ENCODE measurements around the gene ADAMTS15.

The ADAMTS15 gene

DNA sequence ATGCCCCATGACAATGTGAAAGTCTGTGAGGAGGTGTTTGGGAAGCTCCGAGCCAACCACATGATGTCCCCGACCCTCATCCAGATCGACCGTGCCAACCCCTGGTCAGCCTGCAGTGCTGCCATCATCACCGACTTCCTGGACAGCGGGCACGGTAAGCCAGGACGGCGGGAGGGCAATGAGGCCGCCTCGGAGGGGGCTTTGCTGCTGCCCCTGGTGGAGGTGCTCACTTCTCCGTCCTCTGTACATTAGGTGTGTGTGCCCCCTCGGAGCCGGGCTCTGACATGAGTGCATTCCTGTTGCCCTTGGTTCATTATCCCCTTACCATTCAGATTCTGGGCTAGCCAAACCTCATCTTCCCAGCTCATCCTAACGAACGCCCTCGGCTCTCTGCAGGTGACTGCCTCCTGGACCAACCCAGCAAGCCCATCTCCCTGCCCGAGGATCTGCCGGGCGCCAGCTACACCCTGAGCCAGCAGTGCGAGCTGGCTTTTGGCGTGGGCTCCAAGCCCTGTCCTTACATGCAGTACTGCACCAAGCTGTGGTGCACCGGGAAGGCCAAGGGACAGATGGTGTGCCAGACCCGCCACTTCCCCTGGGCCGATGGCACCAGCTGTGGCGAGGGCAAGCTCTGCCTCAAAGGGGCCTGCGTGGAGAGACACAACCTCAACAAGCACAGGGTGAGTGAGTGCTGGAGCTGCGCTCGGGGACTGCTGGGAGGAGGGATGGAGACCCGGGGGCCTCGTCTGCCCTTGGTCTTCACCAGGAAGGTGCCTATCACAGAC, 13.8 kb downstream of the ADAMTS15 start:
- DNase-seq, result no peak

DNA sequence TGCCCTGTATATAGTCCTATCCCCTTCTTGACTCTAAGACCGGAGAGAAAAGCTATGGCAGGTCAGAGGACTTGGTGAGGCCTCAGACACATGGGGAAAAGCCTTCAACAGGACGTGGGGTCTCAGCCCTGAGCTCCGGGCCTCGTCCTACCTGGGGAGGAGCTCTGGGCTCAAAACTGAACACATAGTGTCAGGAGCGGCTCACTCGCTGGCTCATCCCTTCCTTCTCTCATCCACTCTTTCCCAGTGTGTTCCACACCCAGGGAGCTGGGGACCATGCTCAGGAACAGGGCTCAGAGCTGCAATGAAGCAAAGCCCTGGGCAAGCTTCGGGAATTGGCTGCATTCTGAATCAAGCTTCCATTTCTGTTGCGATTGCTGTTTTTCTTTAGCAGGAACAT, 14.5 kb downstream of the ADAMTS15 start:
- no peak for DNase-seq

GRCh38 chr11:130464291-130464812, 15.9 kb downstream of the ADAMTS15 start:
- DNase-seq, result no peak

GRCh38 chr11:130465263-130465662, 16.8 kb downstream of the ADAMTS15 start:
- no peak for DNase-seq

- no peak for DNase-seq
Measured at GRCh38 chr11:130467116-130467900, 18.9 kb downstream of the ADAMTS15 start.

GRCh38 chr11:130469181-130469580, 20.7 kb downstream of the ADAMTS15 start:
- no peak for DNase-seq

DNA sequence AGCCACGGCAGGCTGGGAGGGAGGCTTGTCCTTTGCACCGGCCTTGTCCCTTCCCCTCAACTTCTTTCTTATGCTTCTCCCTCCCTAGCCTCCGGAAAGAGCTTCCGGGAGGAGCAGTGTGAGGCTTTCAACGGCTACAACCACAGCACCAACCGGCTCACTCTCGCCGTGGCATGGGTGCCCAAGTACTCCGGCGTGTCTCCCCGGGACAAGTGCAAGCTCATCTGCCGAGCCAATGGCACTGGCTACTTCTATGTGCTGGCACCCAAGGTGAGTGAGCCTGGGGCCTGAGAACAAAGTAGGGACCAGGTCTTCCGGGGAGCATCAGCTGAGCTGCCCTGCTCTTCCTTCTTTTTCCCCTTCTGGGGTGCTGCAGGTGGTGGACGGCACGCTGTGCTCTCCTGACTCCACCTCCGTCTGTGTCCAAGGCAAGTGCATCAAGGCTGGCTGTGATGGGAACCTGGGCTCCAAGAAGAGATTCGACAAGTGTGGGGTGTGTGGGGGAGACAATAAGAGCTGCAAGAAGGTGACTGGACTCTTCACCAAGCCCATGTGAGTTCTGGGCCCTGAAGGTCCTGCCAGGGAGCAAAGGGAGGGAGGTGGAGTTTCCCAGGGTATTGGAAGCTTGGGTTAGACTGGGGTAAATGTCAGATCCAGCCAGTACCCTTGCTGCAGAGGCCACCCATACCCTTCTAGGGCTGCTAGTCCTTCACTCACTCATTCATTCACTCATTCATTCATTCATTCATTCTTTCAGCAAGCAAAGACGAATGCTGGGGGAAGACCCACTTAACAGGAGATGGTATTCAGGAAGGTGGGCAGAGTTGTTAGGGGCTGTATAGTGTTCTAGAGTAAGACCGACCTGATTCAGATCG, 22.6 kb downstream of the ADAMTS15 start:
- DNase-seq, result no peak

DNA sequence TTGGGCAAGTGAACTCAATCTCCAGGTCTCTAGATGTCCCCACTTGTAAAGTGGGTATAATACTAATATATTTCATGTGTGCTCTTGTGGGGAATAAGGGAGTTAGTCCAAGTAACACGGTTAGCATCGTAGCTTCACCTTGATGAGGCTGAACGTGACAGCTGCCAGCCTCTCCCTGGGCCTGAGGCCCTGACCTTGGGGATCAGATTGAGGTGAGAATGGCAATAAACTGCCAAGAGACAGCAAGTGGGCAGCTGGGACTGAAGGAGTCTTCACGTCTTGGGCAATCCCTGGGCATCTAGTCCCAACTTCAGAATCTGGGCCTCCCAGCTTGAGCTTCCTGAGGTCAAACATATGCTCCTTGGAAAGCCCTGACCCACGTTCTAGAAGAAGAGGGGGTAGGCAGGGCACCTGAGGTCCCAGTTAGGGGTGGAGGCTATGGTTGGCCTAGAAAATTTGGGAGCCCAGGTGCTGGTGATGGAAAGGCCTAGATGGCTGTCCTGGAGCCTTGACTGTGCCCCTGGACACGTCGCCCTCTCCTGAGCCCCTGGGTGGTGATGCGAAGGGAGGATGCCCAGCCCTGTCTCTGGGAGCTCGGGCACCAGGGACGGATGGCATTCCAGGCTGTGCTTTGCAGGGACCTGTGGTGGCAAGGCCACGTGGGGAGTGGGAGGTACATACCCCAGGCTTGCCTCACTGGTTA, 23.4 kb downstream of the ADAMTS15 start:
- DNase-seq, result no peak

- no peak for DNase-seq
Measured at GRCh38 chr11:130472434-130472961, 24.1 kb downstream of the ADAMTS15 start.

- no peak for DNase-seq
Measured at GRCh38 chr11:130473056-130473794, 24.8 kb downstream of the ADAMTS15 start.

GRCh38 chr11:130473795-130474377, 25.4 kb downstream of the ADAMTS15 start:
- DNase-seq, result no peak

DNA sequence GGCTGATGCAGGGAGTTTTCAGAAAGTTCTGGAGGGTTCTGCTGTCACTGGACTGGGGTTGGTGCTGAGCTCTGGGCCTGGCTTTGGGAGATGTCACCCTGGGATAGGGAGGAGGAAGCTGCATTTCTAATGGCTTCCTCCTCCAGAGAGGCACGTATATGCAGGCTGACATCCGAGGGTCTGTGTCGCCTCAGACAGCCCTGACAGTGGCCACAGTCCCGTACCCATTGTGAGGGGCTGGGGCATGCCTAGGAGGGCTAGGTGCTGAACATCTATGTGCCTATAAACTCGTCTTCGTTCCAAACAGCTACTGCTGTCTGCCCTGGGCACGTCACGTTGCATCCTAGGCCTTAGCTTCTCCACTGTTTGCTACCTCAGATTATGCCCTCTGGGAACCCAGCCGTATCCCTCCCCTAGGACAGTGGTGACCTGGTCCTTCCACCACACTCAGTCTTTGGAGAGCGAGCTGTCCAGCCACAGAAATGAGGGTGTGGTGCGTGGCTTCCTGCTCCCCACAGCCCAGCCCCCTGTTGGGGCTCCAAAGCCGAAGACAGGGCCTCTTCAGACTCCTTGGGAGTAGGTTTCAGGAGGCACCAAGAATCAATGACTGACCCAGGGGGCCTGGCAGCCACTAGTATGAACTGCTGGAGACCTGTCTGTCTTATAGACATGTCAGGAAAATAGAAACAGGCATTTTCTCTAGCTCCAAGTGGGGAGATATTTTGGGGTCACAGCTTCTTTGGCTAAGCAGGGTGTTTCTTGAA, 26.4 kb downstream of the ADAMTS15 start:
- no peak for DNase-seq

- no peak for DNase-seq
Measured at GRCh38 chr11:130475426-130476053, 27.1 kb downstream of the ADAMTS15 start.

GRCh38 chr11:130476200-130476921, 27.9 kb downstream of the ADAMTS15 start:
- no peak for DNase-seq

DNA sequence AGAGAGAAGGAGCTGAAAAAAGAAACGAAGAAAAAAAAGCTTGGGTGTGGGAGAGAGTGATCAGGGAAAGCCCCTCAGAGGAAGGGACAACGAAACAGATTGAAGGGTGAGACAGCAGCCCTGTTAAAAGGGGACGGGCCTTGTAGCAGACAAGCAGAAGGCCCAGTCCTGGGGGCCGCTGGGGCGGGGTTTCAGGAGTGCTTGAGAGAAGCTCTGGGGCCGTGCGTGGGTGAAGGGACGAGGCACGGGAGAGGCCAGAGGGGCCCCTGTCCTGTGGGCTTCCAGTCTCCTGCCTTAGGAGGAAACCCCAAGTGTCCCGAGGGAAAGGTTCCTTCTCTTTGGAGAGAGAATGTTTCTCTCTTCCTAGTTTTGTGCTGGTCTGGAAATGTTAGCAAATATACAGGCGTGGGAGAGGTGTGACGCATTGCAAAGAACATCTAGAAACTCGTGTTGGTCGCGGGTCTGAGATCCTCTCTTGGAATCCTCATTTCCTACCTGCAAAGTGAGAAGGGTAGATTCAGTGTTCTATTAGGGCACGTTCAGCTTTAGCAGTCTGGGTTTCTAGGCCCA, 28.6 kb downstream of the ADAMTS15 start:
- DNase-seq, result no peak

DNA sequence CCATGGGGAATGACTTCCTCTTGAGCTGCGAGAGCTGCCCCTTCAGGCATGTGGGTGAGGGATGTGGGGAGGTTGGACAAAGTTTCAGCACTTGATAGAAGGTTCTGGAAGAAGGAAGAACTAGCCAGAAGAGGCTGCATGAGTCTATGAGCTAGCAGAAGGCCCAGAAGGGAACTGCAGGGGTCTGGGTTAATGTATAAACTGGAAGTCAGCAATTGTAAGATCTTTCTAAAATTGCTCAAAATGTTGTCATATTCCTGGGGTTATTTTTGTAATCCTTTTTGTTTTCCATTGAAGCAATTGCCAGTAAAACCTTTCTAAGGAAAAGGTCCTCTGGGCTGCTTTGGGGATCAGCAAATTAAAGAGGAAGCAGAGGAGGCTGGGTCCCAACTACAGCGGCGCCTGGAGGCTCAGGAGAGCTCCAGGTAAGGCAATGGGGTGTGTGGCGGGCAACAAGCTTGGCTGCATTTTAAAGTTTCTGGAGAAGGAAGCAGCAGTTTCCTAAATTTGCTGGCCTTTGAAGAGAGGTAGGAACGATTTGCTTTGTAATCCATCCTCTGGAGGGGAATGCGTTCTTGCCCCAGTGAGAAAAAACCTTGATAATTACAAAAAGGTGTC, 29.2 kb downstream of the ADAMTS15 start:
- DNase-seq, result no peak

DNA sequence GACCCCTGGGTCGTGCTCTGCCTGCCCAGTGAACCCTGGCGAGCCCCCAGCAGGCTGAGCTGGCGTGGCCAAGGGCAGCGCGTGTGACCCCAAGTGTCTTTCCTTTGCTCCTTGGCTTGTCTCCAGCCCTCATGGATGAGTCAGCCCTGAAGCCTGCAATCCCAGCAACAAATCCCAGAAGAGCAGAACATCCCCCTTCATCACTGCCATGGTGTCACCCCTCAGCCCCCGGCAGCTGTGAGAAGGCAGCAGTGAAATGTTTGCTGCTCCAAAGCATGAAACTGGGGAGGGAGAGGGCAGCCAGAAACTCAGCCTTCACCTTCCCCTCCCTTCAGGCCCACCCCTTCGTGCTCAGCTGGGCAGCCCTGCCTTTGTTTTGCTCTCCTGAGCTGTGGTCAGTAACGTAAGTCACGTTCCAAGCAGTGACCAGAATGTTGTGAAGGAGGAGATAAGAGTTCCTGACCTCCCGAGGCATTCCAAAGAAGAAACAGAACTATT, 29.8 kb downstream of the ADAMTS15 start:
- no peak for DNase-seq

GRCh38 chr11:130478881-130479280, 30.4 kb downstream of the ADAMTS15 start:
- no peak for DNase-seq

All from activated CD4-positive, alpha-beta T cell treated with anti-CD3 and anti-CD28 coated beads for 48 hours (primary cell).